SK-N-SH treated with all-trans-retinoic acid at 6 μM for 48 hours (cell line): ENCODE measurements around the gene DENND1A.

Experiments
- ATAC-seq: fragments of 200-7000 bp; cut with Tn5 transposase; 3 replicates; pipeline ENCODE4 v1.9.1; 2020; ENCODE audit warnings: mild to moderate bottlenecking, moderate library complexity
- ARNTL ChIP-seq: fragments of 450-650 bp; formaldehyde crosslinking; IDR thresholded peaks from 2 replicates; pipeline ENCODE4 v1.5.0; 2020; ENCODE audit warnings: low read depth, mild to moderate bottlenecking, moderate library complexity, borderline replicate concordance
- BACH2 ChIP-seq: fragments of 250-450 bp; sonication (Bioruptor Pico); IDR thresholded peaks from 2 replicates; pipeline ENCODE4 v1.9.0; 2021; ENCODE audit warnings: mild to moderate bottlenecking, borderline replicate concordance
- CREB5 ChIP-seq: fragments of 250-450 bp; sonication (Bioruptor Pico); IDR thresholded peaks from 2 replicates; pipeline ENCODE4 v1.5.1; 2020; ENCODE audit warnings: low read depth, mild to moderate bottlenecking, moderate library complexity
- CSDC2 ChIP-seq: fragments of 250-450 bp; sonication (Bioruptor Pico); IDR thresholded peaks from 2 replicates; pipeline ENCODE4 v1.5.0; 2020; ENCODE audit warnings: mild to moderate bottlenecking, moderate library complexity
- CSRNP3 ChIP-seq: fragments of 250-450 bp; sonication (Bioruptor Pico); IDR thresholded peaks from 2 replicates; pipeline ENCODE4 v1.5.1; 2021; ENCODE audit warnings: mild to moderate bottlenecking, moderate library complexity
- ESRRG ChIP-seq: fragments of 250-450 bp; sonication (Bioruptor Pico); IDR thresholded peaks from 2 replicates; pipeline ENCODE4 v1.6.1; 2021; ENCODE audit warnings: mild to moderate bottlenecking
- GLIS3 ChIP-seq: fragments of 250-450 bp; sonication (Bioruptor Pico); IDR thresholded peaks from 2 replicates; pipeline ENCODE4 v1.5.0; 2020; ENCODE audit warnings: mild to moderate bottlenecking, moderate library complexity
- ISL1 ChIP-seq: fragments of 250-450 bp; sonication (Bioruptor Pico); IDR thresholded peaks from 2 replicates; pipeline ENCODE4 v2.1.2; 2022; ENCODE audit warnings: mild to moderate bottlenecking, moderate library complexity
- OSR1 ChIP-seq: fragments of 250-450 bp; sonication (Bioruptor Pico); IDR thresholded peaks from 2 replicates; pipeline ENCODE4 v1.8.0; 2022; ENCODE audit warnings: moderate library complexity, mild to moderate bottlenecking, inconsistent platforms
- PATZ1 ChIP-seq: fragments of 250-450 bp; sonication (Bioruptor Pico); IDR thresholded peaks from 2 replicates; pipeline ENCODE4 v1.8.0; 2020; ENCODE audit warnings: mild to moderate bottlenecking, moderate library complexity, borderline replicate concordance
- PPARA ChIP-seq: fragments of 250-450 bp; sonication (Bioruptor Pico); IDR thresholded peaks from 2 replicates; pipeline ENCODE4 v1.5.0; 2020; ENCODE audit warnings: mild to moderate bottlenecking, borderline replicate concordance
- RARB ChIP-seq: fragments of 250-450 bp; sonication (Bioruptor Pico); IDR thresholded peaks from 2 replicates; pipeline ENCODE4 v1.8.0; 2021; ENCODE audit warnings: mild to moderate bottlenecking, moderate library complexity
- SNAI2 ChIP-seq: fragments of 250-450 bp; sonication (Bioruptor Pico); IDR thresholded peaks from 2 replicates; pipeline ENCODE4 v1.5.0; 2020; ENCODE audit warnings: mild to moderate bottlenecking, moderate library complexity
- TCF4 ChIP-seq: fragments of 250-450 bp; sonication (Bioruptor Pico); IDR thresholded peaks from 2 replicates; pipeline ENCODE4 v1.8.0; 2021; ENCODE audit warnings: mild to moderate bottlenecking, moderate library complexity, borderline replicate concordance
- TOX ChIP-seq: fragments of 250-450 bp; sonication (Bioruptor Pico); IDR thresholded peaks from 2 replicates; pipeline ENCODE4 v1.8.0; 2021; ENCODE audit warnings: mild to moderate bottlenecking, moderate library complexity, borderline replicate concordance
- TSHZ2 ChIP-seq: fragments of 250-450 bp; sonication (Bioruptor Pico); IDR thresholded peaks from 2 replicates; pipeline ENCODE4 v1.5.0; 2020; ENCODE audit warnings: mild to moderate bottlenecking, moderate library complexity
- ZC3H10 ChIP-seq: fragments of 250-450 bp; sonication (Bioruptor Pico); IDR thresholded peaks from 2 replicates; pipeline ENCODE4 v1.5.1; 2021; ENCODE audit warnings: mild to moderate bottlenecking, moderate library complexity
- ZFP3 ChIP-seq: fragments of 250-450 bp; sonication (Bioruptor Pico); IDR thresholded peaks from 2 replicates; pipeline ENCODE4 v1.5.0; 2020; ENCODE audit warnings: mild to moderate bottlenecking, moderate library complexity
- ZFP30 ChIP-seq: fragments of 450-650 bp; formaldehyde crosslinking; IDR thresholded peaks from 2 replicates; pipeline ENCODE4 v1.5.0; 2022; ENCODE audit warnings: mild to moderate bottlenecking, moderate library complexity
- ZNF565 ChIP-seq: fragments of 450-650 bp; formaldehyde crosslinking; conservative IDR thresholded peaks from 2 replicates; pipeline ENCODE4 v1.5.0; 2020; ENCODE audit warnings: low read depth, mild to moderate bottlenecking, moderate library complexity
- TF ChIP-seq, protein P1 (sequence below): fragments of 250-450 bp; sonication (Bioruptor Pico); IDR thresholded peaks from 2 replicates; pipeline ENCODE4 v1.8.0; 2021; ENCODE audit warnings: low read depth, mild to moderate bottlenecking, moderate library complexity, borderline replicate concordance

Gene DENND1A

GRCh38 chr9:123922431-123922830 lies 7.5 kb downstream of the DENND1A start:
- ATAC-seq: no peak
- TF ChIP-seq ISL1 (CRISPR knock-in tag): no peak
- TF ChIP-seq OSR1 (CRISPR knock-in tag): no peak
- no peak for TF ChIP-seq PPARA (CRISPR knock-in tag)
- TF ChIP-seq ZC3H10 (CRISPR knock-in tag): no peak
- TF ChIP-seq ZFP3 (CRISPR knock-in tag): no peak
- no peak for TF ChIP-seq ZFP30
- TF ChIP-seq GLIS3: no peak
- TF ChIP-seq TCF4 (CRISPR knock-in tag): no peak
- no peak for TF ChIP-seq ZNF565 (CRISPR knock-in tag)
- no peak for TF ChIP-seq PATZ1 (CRISPR knock-in tag)
- TF ChIP-seq, protein P1, sequence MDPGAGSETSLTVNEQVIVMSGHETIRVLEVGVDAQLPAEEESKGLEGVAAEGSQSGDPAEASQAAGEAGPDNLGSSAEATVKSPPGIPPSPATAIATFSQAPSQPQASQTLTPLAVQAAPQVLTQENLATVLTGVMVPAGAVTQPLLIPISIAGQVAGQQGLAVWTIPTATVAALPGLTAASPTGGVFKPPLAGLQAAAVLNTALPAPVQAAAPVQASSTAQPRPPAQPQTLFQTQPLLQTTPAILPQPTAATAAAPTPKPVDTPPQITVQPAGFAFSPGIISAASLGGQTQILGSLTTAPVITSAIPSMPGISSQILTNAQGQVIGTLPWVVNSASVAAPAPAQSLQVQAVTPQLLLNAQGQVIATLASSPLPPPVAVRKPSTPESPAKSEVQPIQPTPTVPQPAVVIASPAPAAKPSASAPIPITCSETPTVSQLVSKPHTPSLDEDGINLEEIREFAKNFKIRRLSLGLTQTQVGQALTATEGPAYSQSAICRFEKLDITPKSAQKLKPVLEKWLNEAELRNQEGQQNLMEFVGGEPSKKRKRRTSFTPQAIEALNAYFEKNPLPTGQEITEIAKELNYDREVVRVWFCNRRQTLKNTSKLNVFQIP: no peak
- no peak for TF ChIP-seq CSRNP3 (CRISPR knock-in tag)
- no peak for TF ChIP-seq BACH2 (CRISPR knock-in tag)
- TF ChIP-seq TOX (CRISPR knock-in tag): no peak
- TF ChIP-seq SNAI2 (CRISPR knock-in tag): no peak
- TF ChIP-seq ARNTL: no peak
- no peak for TF ChIP-seq RARB (CRISPR knock-in tag)
- no peak for TF ChIP-seq TSHZ2 (CRISPR knock-in tag)
- no peak for TF ChIP-seq CREB5 (CRISPR knock-in tag)
- TF ChIP-seq ESRRG (CRISPR knock-in tag): no peak

DNA sequence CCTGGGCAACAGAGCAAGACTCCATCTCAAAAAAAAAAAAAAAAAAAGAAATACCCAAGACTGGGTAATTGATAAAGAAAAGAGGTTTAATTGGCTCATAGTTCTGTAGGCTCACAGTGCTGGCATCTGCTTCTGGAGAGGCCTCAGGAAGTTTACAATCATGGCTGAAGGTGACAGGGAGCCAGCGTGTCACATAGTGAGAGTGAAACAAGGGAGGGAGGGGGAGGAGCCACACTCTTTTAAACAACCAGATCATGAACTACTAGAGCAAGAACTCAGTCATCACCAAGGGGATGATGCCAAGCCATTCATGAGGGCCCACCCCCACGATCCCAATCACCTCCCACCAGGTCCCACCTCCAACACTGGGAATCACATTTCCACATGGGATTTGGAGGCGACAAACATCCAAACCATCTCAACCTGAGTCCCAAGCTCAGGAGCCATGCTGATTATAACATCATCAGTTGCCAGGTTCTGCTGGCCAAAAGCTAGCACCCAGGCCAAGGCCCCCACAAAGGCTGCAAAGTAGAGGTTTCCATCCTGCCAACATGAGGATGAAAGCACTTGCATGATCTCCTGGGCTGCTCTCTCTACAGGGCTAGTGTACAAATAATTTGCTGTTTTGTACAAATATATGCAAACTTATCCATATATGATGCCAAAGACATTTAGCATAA lies 15.3 kb downstream of the DENND1A start:
- ATAC-seq: no peak
- TF ChIP-seq ZNF565 (CRISPR knock-in tag) (no peak), ZC3H10 (CRISPR knock-in tag) (no peak), TCF4 (CRISPR knock-in tag) (no peak), ESRRG (CRISPR knock-in tag) (no peak)

GRCh38 chr9:123912167-123912897 lies 17.6 kb downstream of the DENND1A start:
- TF ChIP-seq CSDC2 (CRISPR knock-in tag): no peak
- TF ChIP-seq ESRRG (CRISPR knock-in tag): no peak
- no peak for ATAC-seq
